HAP-1 (cell line): ENCODE measurements around the gene ADCY3.

ENCODE experiments used
- DNase-seq, 2 experiments: peaks; one replicate each; pipeline ENCODE4 v3.0.0-alpha.2; 2016 to 2020; ENCODE audit warnings: low spot score in 2 of 2
- H3K27me3 ChIP-seq: fragments of 250-450 bp; sonication (Bioruptor Pico); 2 replicates; pipeline ENCODE4 v1.5.1; 2020; ENCODE audit warnings: low read depth, mild to moderate bottlenecking, moderate library complexity
- H3K36me3 ChIP-seq: fragments of 250-450 bp; sonication (Bioruptor Pico); replicated peaks from 2 replicates; pipeline ENCODE4 v1.5.1; 2020; ENCODE audit warnings: mild to moderate bottlenecking
- H3K4me1 ChIP-seq: fragments of 250-450 bp; sonication (Bioruptor Pico); 2 replicates; pipeline ENCODE4 v1.5.1; 2020; ENCODE audit warnings: mild to moderate bottlenecking
- H3K4me3 ChIP-seq: fragments of 250-450 bp; sonication (Bioruptor Pico); 2 replicates; pipeline ENCODE4 v1.5.1; 2020; ENCODE audit warnings: mild to moderate bottlenecking, moderate library complexity
- H3K9me3 ChIP-seq: fragments of 250-450 bp; sonication (Bioruptor Pico); 2 replicates; pipeline ENCODE4 v1.5.1; 2020; ENCODE audit warnings: mild to moderate bottlenecking, moderate library complexity
- in situ Hi-C: fragments of 300-500 bp; cut with MboI; formaldehyde crosslinking; loops from 3 replicates; pipeline ENCODE4 v1.14.3; 2020; ENCODE audit warnings: low sequenced_read_pairs, inconsistent platforms, mixed read lengths

Gene ADCY3

DNA sequence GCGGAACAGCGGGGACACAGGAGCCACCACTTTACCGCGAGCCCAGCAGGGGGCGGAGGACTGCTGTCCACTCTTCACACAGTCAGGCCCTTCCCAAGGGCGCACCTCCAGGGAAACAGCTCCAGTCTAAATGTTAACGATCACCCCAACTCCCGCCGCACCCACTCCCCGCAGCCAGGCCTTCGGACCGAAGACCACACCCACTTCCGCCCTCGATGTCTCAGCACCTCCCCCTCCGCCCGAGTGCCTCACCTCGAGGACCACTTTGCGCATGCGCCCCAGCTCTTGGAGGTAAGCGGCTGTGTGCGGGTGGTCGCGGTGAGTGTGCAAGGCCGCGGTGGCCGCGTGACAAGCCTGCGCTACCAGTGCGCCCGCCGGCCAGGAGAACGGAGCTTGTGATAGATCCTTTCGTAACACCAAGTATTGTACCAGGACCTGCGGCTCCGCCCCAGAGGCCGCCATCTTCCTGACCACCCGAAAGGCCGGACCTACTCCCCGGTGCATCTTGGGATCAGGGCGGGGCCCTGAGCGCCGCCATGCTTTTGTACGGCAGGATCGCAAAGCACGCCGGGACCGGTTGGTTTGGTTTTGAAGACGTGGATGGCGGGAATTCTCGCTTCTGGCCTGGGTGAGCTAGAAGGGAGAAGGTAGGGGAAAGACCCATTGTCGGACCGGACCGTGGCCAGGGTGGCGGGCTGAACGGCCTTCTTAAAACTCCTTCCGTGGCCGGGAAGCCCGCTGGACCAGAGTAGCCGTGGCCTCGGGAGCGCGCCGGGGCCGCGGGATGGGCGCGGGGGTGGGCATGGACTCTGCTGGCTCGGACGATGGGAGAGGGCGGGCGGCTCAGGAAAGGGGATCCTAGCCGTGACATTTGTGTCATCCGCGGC lies 126.9 kb downstream of the ADCY3 start, which contains the start of the genes CENPO and PTRHD1:
CENPO (plus strand) TSS at position 552 of the 887 bp plus-strand sequence. CDS start 495 bp downstream, outside the sequence.
PTRHD1 (minus strand) TSS at position 518 of the 887 bp plus-strand sequence; CDS start at position 504, 14 bp downstream.
- DNase-seq: peak; percentile 93 to 97
- H3K27me3 ChIP-seq: no peaks in the 10 kb centered on the region
- peak within 1 kb of the TSS; percentile 95 for H3K4me3 ChIP-seq
- no peaks in the 10 kb centered on the region for H3K9me3 ChIP-seq
- H3K4me1 ChIP-seq: peaks cover 16% of the 10 kb centered on the region
- H3K36me3 ChIP-seq: peaks cover 29% of the 10 kb centered on the region
- in situ Hi-C loops: no loop called here

DNA sequence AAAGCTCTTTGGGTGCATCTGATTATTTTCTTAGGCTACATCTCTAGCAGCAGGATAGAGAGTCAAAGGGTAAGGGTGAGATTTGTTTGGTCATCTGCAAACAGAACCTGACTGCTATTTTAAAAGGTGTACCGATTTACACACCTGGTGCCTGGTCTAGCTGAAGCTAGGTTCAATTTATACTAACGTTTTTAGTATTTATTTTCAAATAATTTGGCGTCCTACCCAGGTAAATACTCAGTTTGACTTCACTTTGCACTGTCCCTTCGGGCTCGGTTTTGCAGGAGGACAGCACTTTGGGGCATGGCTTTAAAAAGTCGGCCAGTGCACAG lies 127.5 kb downstream of the ADCY3 start:
- no peaks in the 10 kb centered on the region for H3K9me3 ChIP-seq
- peaks cover 16% of the 10 kb centered on the region for H3K4me1 ChIP-seq
- no peak for DNase-seq
- H3K36me3 ChIP-seq: peaks cover 23% of the 10 kb centered on the region
- H3K4me3 ChIP-seq: peak overlapping the region; percentile 95
- H3K27me3 ChIP-seq: no peaks in the 10 kb centered on the region
- in situ Hi-C loops: no loop called here

DNA sequence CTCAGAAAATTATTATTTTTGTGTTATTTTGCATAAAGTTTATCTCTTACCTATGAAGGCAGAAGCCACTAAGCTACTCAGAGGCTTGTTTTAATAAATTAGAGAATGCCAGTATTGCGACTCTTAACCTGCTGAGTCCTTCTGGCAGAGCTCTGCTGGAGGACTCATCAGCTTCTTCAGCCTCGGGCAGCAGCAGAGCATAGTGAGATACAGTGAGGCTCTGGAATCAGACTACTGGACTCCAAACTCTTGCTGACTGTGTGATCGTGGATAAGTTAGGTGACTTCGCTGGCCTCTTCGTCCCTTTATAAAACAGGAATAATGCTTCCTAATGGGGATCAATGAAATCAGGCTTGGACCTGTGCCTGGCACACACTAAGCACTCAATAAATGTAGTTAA lies 128.6 kb downstream of the ADCY3 start:
- H3K27me3 ChIP-seq: no peaks in the 10 kb centered on the region
- H3K4me1 ChIP-seq: peaks cover 16% of the 10 kb centered on the region
- no peak overlapping the region for H3K4me3 ChIP-seq
- no peaks in the 10 kb centered on the region for H3K9me3 ChIP-seq
- DNase-seq: no peak
- in situ Hi-C loops: no loop called here
- H3K36me3 ChIP-seq: peaks cover 12% of the 10 kb centered on the region

DNA sequence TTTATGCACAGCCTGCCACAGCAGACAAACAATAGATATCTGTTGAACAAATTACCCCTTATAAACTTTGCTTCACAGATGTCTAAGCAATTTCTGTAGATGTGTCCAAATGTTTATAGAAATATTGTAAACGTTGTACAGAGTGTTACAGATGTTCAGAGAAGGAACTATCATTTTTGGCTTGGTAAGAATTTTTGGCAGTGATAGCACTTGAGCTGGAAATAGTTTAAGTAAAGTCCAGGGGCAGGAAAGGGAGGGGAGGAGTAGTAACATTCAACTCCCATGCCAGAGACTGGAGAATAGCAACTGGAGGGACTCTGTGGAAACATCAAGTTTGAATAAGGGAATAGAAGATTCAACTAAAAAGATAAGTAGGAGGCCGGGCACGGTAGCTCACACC lies 131.2 kb downstream of the ADCY3 start:
- Histone ChIP-seq H3K4me1 (peaks cover 13% of the 10 kb centered on the region), H3K9me3 (no peaks in the 10 kb centered on the region), H3K27me3 (no peaks in the 10 kb centered on the region), H3K4me3 (no peak overlapping the region), H3K36me3 (no peaks in the 10 kb centered on the region)
- in situ Hi-C loops: no loop called here
- DNase-seq: no peak

DNA sequence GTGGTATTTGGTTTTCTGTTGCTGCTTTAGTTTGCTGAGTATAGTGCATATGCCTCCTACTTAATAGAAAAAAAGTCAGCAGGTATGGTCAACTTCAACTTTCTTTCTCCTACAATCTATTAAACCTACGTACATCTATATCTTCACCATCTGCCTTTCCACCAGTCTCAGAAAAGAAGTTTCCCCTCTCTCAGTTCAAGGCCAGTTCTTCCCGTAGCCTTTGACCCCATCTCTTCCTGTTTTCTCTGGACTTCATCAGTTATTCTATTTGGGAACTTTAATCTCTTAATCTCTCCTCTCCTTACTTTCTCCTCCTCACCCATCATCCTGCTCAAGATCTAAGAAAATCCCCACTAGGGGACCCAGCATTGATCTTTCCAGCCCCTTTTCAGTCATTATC lies 132.5 kb downstream of the ADCY3 start:
- Histone ChIP-seq H3K4me1 (peaks cover 13% of the 10 kb centered on the region), H3K9me3 (no peaks in the 10 kb centered on the region), H3K4me3 (no peak overlapping the region), H3K36me3 (no peaks in the 10 kb centered on the region), H3K27me3 (no peaks in the 10 kb centered on the region)
- DNase-seq: no peak
- in situ Hi-C loops: no loop called here

DNA sequence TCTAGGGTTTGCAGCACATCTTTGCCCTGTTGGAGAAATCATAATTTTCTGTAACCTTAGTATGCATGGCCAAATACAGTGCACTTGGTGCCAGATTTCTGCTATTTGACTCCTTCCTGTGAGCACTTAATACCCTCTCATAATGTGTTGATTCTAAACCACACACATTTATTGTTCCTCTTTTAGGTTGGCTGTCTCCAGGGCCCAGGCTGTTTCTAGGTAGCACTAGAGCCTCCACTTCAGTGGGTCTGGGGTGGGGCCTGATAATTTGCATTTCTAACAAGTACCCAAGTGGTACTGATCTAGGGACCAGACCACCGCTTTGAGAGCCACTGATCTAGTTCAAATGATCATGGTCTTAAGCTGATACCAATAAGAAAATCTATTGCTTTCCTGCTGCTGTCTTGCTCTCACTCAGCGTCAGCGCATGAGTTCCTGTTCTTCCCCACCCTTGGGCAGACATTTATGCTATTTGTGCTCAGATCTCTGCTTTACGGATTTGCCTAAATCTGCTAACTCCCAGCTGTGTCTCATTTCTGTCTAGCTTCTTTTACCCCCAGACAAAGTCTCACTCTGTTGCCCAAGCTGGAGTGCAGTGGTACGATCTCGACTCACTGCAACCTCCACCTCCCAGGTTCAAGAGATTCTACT lies 134.2 kb downstream of the ADCY3 start:
- Histone ChIP-seq H3K27me3 (no peaks in the 10 kb centered on the region), H3K36me3 (no peaks in the 10 kb centered on the region), H3K9me3 (no peaks in the 10 kb centered on the region), H3K4me1 (no peaks in the 10 kb centered on the region), H3K4me3 (no peak overlapping the region)
- in situ Hi-C loops: no loop called here
- no peak for DNase-seq

DNA sequence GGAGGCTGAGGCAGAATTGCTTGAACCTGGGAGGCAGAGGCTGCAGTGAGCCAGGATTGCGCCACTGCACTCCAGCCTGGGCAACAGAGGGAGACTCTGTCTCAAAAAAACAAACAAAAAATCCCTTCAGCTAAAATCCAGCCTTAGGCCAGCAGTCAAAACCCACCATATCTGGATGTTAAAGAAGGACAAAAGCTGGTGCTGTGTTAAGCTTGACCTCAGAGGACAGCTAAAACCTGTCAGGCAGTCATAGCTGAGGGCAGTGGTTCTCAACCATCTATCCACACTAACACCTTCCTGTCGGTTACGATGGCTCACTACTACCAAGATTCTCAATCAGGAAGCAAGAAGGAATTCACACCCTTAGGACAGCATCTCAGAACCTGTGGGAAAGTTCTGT lies 136.4 kb downstream of the ADCY3 start:
- in situ Hi-C loops: no loop called here
- Histone ChIP-seq H3K36me3 (no peaks in the 10 kb centered on the region), H3K27me3 (no peaks in the 10 kb centered on the region), H3K4me3 (no peak overlapping the region), H3K4me1 (no peaks in the 10 kb centered on the region; the same call in 1 of the 2 replicates), H3K9me3 (no peaks in the 10 kb centered on the region)
- no peak for DNase-seq

DNA sequence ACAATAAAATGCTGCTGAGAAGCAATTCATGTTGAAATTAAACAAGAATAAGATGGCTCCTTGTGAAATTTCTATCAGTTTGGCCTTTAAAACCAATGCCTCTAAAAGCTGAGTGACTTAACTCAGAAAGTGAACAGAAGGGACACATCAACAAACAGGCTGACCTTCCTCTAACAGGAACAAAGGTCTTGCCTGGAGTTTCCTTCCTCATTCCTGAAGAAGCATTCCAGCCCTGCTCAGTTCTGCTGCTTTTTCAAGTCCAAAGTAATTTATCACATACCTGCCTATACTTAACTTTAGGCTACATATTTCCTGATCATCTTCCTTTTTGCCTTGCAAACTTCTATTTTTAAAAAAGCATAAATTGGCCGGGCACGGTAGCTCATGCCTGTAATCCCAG lies 140.9 kb downstream of the ADCY3 start:
- H3K4me1 ChIP-seq: no peaks in the 10 kb centered on the region; the same call in none of the 2 replicates
- H3K4me3 ChIP-seq: no peak overlapping the region
- no peaks in the 10 kb centered on the region for H3K27me3 ChIP-seq
- H3K36me3 ChIP-seq: no peaks in the 10 kb centered on the region
- no peak for DNase-seq
- H3K9me3 ChIP-seq: no peaks in the 10 kb centered on the region
- in situ Hi-C loops: no loop called here

DNA sequence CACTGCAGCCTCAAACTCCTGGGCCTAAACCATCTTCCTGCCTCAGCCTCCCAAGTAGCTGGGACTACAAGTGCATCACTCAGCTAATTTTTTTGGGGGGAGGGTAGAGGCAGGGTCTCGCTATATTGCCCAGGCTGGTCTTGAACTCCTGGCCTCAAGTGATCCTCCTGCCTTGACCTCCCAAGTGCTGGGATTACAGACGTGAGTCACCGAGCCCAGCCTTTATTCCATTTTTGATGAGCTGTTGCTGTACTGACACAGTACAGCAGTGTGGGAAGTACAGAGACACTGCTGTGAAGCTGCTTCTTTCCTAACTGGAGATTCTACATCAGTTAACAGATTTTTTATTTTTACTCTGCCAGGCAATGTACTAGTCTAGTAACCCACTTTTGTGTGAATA lies 145.7 kb downstream of the ADCY3 start:
- Histone ChIP-seq H3K27me3 (no peaks in the 10 kb centered on the region), H3K9me3 (no peaks in the 10 kb centered on the region), H3K4me3 (no peak overlapping the region), H3K4me1 (no peaks in the 10 kb centered on the region; the same call in none of the 2 replicates), H3K36me3 (no peaks in the 10 kb centered on the region)
- in situ Hi-C loops: no loop called here
- DNase-seq: no peak

DNA sequence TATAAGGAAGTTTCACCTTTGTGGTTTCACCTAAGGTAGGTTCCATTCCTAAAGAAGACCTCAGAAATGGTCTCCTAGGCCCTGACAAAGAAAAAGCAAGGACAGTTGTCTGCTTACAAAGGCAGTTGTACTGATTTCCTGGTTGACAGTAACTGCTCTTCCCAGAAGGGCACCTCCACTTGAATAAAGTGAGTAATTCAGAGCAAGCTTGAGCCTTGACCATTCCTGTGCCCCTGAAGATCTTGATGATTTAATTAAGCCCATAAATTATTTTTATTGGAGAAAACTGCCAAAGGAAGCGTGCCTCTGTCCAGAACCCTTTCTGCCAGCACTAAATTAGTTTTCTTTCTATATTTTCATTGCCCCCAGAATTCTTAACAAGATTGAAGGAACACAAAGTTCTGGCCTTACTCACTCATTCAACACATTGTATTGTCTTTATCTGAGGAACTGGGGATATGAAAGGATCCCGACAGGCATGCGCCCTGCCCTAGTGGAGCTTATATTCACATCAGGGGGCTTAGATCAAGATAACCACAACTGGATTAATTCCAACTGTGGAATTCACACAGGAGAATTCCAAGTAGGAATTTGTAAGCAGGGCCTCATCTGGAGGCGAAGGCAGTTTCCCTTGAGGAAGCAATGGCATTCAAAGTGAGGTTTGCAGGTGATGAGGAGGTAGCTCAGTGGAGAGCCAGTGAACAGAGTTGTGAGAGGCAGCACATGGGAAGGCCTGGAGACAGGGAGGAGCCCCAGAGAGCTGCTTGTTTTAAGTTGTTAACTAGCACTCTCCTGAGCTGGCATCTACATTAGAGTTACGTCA lies 148.1 kb downstream of the ADCY3 start:
- H3K4me3 ChIP-seq: no peak overlapping the region
- no peaks in the 10 kb centered on the region for H3K9me3 ChIP-seq
- H3K36me3 ChIP-seq: no peaks in the 10 kb centered on the region
- no peaks in the 10 kb centered on the region for H3K27me3 ChIP-seq
- DNase-seq: no peak
- H3K4me1 ChIP-seq: no peaks in the 10 kb centered on the region
- in situ Hi-C loops: no loop called here

DNA sequence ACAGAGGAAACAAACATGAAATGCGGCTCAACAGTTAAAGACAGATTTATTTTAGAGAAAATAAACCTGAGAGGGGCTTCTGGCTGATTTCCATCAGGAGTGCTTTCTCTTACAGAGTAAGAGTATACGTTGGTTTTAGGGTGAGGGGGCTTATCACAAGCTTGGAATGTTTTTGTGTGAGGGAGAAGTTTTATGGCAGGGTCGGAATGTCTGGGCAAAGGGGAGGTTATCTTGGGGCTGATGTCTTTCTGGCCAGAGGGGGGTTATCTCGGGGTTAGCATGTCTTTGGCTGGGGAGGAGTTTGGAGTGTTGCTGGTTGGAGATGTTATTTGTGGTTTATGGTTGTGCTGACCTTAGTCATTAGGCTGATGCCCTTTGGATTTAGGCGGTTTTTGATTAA lies 149.0 kb downstream of the ADCY3 start:
- in situ Hi-C loops: no loop called here
- no peak overlapping the region for H3K4me3 ChIP-seq

More for the DNA sequence above, 149.0 kb downstream of the ADCY3 start:
- no peaks in the 10 kb centered on the region for H3K27me3 ChIP-seq
- H3K9me3 ChIP-seq: no peaks in the 10 kb centered on the region
- H3K36me3 ChIP-seq: no peaks in the 10 kb centered on the region
- no peak for DNase-seq
- H3K4me1 ChIP-seq: no peaks in the 10 kb centered on the region
